HepG2 (cell line): Measurements from ENCODE around the gene GYS1. TPM values are rescaled to one million over a fixed set of nuclear protein-coding genes. Genes with fewer than 3 reads are reported as not detected.

Source experiments
- KLF6 ChIP-seq: IDR thresholded peaks from 2 replicates; pipeline ENCODE4 v1.8.0; 2016; ENCODE audit warnings: missing biosample characterization, missing genetic modification reagents
- NR2C2 ChIP-seq: sonication (generic); formaldehyde crosslinking; IDR thresholded peaks from 2 replicates; pipeline ENCODE4 v1.4.0; 2020; ENCODE audit warnings: missing genetic modification reagents, mild to moderate bottlenecking, moderate library complexity, borderline replicate concordance
- PAF1 ChIP-seq: IDR thresholded peaks from 2 replicates; pipeline ENCODE4 v1.6.1; 2016; ENCODE audit warnings: missing genetic modification reagents, missing compliant biosample characterization
- PBX3 ChIP-seq: sonication (generic); formaldehyde crosslinking; IDR thresholded peaks from 2 replicates; pipeline ENCODE4 v1.8.1; 2023; ENCODE audit warnings: missing genetic modification reagents, inconsistent platforms, borderline replicate concordance
- RARA ChIP-seq: IDR thresholded peaks from 2 replicates; pipeline ENCODE4 v1.6.1; 2016; ENCODE audit warnings: missing genetic modification reagents, missing compliant biosample characterization
- RBAK ChIP-seq: sonication (generic); formaldehyde crosslinking; IDR thresholded peaks from 2 replicates; pipeline ENCODE4 v1.5.1; 2020; ENCODE audit warnings: mild to moderate bottlenecking, missing genetic modification reagents
- SOX13 ChIP-seq, 3 experiments: fragments of 450-650 bp in 1 of 3; sonication (generic) in 1 of 3; formaldehyde crosslinking in 1 of 3; IDR thresholded peaks in 2 of 3; conservative IDR thresholded peaks in 1 of 3; 2 replicates each; pipeline versions ENCODE4 v1.5.0 to v1.6.1; 2016 to 2020; ENCODE audit warnings: antibody characterized with exemption in 1 of 3, mild to moderate bottlenecking in 1 of 3, missing compliant biosample characterization in 1 of 3, missing genetic modification reagents in 1 of 3, moderate library complexity in 1 of 3
- SP1 ChIP-seq, 2 experiments: fragments of 450-650 bp in 1 of 2; sonication (generic) in 1 of 2; formaldehyde crosslinking in 1 of 2; IDR thresholded peaks; 2 replicates each; pipeline versions ENCODE4 v1.4.0 to v1.6.1; 2016 to 2020; ENCODE audit warnings: missing genetic modification reagents in 1 of 2
- ZBTB34 ChIP-seq: sonication (generic); formaldehyde crosslinking; IDR thresholded peaks from 2 replicates; pipeline ENCODE4 v1.8.0; 2022; ENCODE audit warnings: mild to moderate bottlenecking, missing genetic modification reagents
- ZBTB37 ChIP-seq: sonication (generic); formaldehyde crosslinking; IDR thresholded peaks from 2 replicates; pipeline ENCODE4 v1.4.0; 2020; ENCODE audit warnings: mild to moderate bottlenecking, missing genetic modification reagents
- ZFP36L2 ChIP-seq: sonication (generic); formaldehyde crosslinking; IDR thresholded peaks from 2 replicates; pipeline ENCODE4 v1.4.0; 2020; ENCODE audit warnings: missing genetic modification reagents
- ZNF619 ChIP-seq: sonication (generic); formaldehyde crosslinking; IDR thresholded peaks from 2 replicates; pipeline ENCODE4 v1.4.0; 2020; ENCODE audit warnings: mild to moderate bottlenecking, missing genetic modification reagents
- ZNF678 ChIP-seq: sonication (generic); formaldehyde crosslinking; IDR thresholded peaks from 2 replicates; pipeline ENCODE4 v1.4.0; 2020; ENCODE audit warnings: mild to moderate bottlenecking, missing genetic modification reagents
- ZNF703 ChIP-seq: sonication (generic); formaldehyde crosslinking; IDR thresholded peaks from 2 replicates; pipeline ENCODE4 v1.5.1; 2020; ENCODE audit warnings: missing genetic modification reagents, mild to moderate bottlenecking, moderate library complexity, borderline replicate concordance
- polyA plus RNA-seq, 8 experiments: library from polyadenylated mRNA; depleted of rRNA in 3 of 8; stranded (reverse) in 7 of 8; unstranded in 1 of 8; fragments of >200 nt; fragmentation: Illumina TruSeq in 4 of 8; extraction: Trizol in 4 of 8; gene quantifications; 2 replicates each; pipeline versions ENCODE4 v1.2.1 to v1.2.3, GENCODE V29; 2011 to 2016; ENCODE audit warnings: low read depth in 4 of 8, missing spikeins in 1 of 8, mixed read lengths in 1 of 8; ENCODE audit not compliant: insufficient read depth in 1 of 8
- total RNA-seq, 5 experiments: library from RNA; depleted of rRNA; stranded (reverse); fragments of >200 nt; fragmentation: Illumina TruSeq; extraction: Trizol; gene quantifications; 2 replicates each; pipeline ENCODE4 v1.2.3, GENCODE V29; 2016; ENCODE audit warnings: low read depth in 1 of 5
- TF ChIP-seq, protein P1 (sequence below): sonication (generic); formaldehyde crosslinking; conservative IDR thresholded peaks from 2 replicates; pipeline ENCODE4 v1.8.0; 2022; ENCODE audit warnings: mild to moderate bottlenecking, moderate library complexity, missing genetic modification reagents
- TF ChIP-seq, protein P2 (sequence below): sonication (generic); formaldehyde crosslinking; IDR thresholded peaks from 2 replicates; pipeline ENCODE4 v1.5.0; 2020; ENCODE audit warnings: mild to moderate bottlenecking, missing genetic modification reagents, borderline replicate concordance

GYS1 gene
- total and polyA plus RNA-seq, 2 of the 13 experiments (the other 11 are each of a cell fraction or from before 2014, with no cell fraction given): 18.4 to 42.1 TPM

- TF ChIP-seq ZBTB37 (CRISPR knock-in tag): no peak
- TF ChIP-seq ZFP36L2 (CRISPR knock-in tag): 0 out of 2 replicates have a peak, but pooled peaks have one; percentile 26
- TF ChIP-seq, protein P1, sequence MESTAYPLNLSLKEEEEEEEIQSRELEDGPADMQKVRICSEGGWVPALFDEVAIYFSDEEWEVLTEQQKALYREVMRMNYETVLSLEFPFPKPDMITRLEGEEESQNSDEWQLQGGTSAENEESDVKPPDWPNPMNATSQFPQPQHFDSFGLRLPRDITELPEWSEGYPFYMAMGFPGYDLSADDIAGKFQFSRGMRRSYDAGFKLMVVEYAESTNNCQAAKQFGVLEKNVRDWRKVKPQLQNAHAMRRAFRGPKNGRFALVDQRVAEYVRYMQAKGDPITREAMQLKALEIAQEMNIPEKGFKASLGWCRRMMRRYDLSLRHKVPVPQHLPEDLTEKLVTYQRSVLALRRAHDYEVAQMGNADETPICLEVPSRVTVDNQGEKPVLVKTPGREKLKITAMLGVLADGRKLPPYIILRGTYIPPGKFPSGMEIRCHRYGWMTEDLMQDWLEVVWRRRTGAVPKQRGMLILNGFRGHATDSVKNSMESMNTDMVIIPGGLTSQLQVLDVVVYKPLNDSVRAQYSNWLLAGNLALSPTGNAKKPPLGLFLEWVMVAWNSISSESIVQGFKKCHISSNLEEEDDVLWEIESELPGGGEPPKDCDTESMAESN (CRISPR knock-in tag): peak; percentile 87
- no peak for TF ChIP-seq SP1 (IDR thresholded peaks at IDR 0.05)
- peak; percentile 37; the same call in 1 of the 2 replicates for TF ChIP-seq SP1 (CRISPR knock-in tag; IDR thresholded peaks at IDR 0.05)
- 0 out of 2 replicates have a peak, but pooled peaks have one; percentile 44 for TF ChIP-seq ZNF703
- TF ChIP-seq RARA (CRISPR knock-in tag): peak; percentile 77
- TF ChIP-seq RBAK (CRISPR knock-in tag): no peak
- TF ChIP-seq, protein P2, sequence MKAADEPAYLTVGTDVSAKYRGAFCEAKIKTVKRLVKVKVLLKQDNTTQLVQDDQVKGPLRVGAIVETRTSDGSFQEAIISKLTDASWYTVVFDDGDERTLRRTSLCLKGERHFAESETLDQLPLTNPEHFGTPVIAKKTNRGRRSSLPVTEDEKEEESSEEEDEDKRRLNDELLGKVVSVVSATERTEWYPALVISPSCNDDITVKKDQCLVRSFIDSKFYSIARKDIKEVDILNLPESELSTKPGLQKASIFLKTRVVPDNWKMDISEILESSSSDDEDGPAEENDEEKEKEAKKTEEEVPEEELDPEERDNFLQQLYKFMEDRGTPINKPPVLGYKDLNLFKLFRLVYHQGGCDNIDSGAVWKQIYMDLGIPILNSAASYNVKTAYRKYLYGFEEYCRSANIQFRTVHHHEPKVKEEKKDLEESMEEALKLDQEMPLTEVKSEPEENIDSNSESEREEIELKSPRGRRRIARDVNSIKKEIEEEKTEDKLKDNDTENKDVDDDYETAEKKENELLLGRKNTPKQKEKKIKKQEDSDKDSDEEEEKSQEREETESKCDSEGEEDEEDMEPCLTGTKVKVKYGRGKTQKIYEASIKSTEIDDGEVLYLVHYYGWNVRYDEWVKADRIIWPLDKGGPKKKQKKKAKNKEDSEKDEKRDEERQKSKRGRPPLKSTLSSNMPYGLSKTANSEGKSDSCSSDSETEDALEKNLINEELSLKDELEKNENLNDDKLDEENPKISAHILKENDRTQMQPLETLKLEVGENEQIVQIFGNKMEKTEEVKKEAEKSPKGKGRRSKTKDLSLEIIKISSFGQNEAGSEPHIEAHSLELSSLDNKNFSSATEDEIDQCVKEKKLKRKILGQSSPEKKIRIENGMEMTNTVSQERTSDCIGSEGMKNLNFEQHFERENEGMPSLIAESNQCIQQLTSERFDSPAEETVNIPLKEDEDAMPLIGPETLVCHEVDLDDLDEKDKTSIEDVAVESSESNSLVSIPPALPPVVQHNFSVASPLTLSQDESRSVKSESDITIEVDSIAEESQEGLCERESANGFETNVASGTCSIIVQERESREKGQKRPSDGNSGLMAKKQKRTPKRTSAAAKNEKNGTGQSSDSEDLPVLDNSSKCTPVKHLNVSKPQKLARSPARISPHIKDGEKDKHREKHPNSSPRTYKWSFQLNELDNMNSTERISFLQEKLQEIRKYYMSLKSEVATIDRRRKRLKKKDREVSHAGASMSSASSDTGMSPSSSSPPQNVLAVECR (CRISPR knock-in tag): peak; percentile 70
- peak; percentile 84 for TF ChIP-seq KLF6 (CRISPR knock-in tag)
- TF ChIP-seq PBX3 (CRISPR knock-in tag): no peak
- no peak for TF ChIP-seq ZBTB34 (CRISPR knock-in tag)
- no peak for TF ChIP-seq ZNF678 (CRISPR knock-in tag)
- TF ChIP-seq NR2C2: peak; percentile 38
- 0 out of 2 replicates have a peak, but pooled peaks have one; percentile 30 for TF ChIP-seq ZNF619 (CRISPR knock-in tag)
- peak; percentile 93 for TF ChIP-seq PAF1 (CRISPR knock-in tag)
- TF ChIP-seq SOX13 (IDR thresholded peaks at IDR 0.05): 0 out of 2 replicates have a peak, but pooled peaks have one; percentile 9
- TF ChIP-seq SOX13 (CRISPR knock-in tag; conservative IDR thresholded peaks at IDR 0.05 in 1 of 2, IDR thresholded peaks at IDR 0.05 in 1 of 2): peak in 1 of 2 experiments; percentile 41; a peak in 2 of 4 replicates
These were observed 30.9 kb downstream of the GYS1 start (continued) for GRCh38 chr19:48962029-48962848.
